ENCODE results near the gene ACTL8. TPM values are rescaled to one million over a fixed set of nuclear protein-coding genes. Genes with fewer than 3 reads are reported as not detected.

ACTL8 gene
- polyA plus RNA-seq, 1 donor (not counting 4 experiments of a cell fraction or from before 2014, with no cell fraction given), result not detected

- H3K36me3 ChIP-seq (ENCODE audit: control insufficient read depth in 2 of 2, extremely low read depth in 1 of 2, insufficient read depth in 2 of 2, low read length in 2 of 2), result no peaks in the 10 kb centered on the region
- H3K4me2 ChIP-seq (ENCODE audit: control insufficient read depth, extremely low read depth, insufficient read depth, low read depth, low read length), result no peak overlapping the region
- H3K27ac ChIP-seq (ENCODE audit: control insufficient read depth, insufficient read depth, low read length), result no peak overlapping the region
- no peak for TF ChIP-seq CTCF (optimal IDR thresholded peaks at IDR 0.05 in 1 of 3, IDR thresholded peaks at IDR 0.05 in 1 of 3, conservative IDR thresholded peaks at IDR 0.05 in 1 of 3; ENCODE audit: extremely low read depth in 1 of 3, insufficient read depth in 2 of 3, low read length in 3 of 3)
- no peak for TF ChIP-seq EZH2 (IDR thresholded peaks at IDR 0.05; ENCODE audit: low read length)
- no peaks in the 10 kb centered on the region for H3K79me2 ChIP-seq (ENCODE audit: control insufficient read depth, insufficient read depth, low read length)
- H3K4me1 ChIP-seq (ENCODE audit: control insufficient read depth, extremely low read depth, insufficient read depth, low read length), result no peaks in the 10 kb centered on the region
- no peaks in the 10 kb centered on the region for H3K9me3 ChIP-seq (ENCODE audit: control insufficient read depth, low read depth, low read length)
- H3K9me1 ChIP-seq (ENCODE audit: control insufficient read depth, extremely low read depth, insufficient read depth, low read length), result no peaks in the 10 kb centered on the region
- FAIRE-seq (no peak), DNase-seq (ENCODE audit: low read depth, low spot score) (no peak)
- no peak overlapping the region for H3K4me3 ChIP-seq (ENCODE audit: control insufficient read depth in 2 of 3, extremely low read depth in 1 of 3, insufficient read depth in 2 of 3, low read depth in 1 of 3, low read length in 3 of 3)
- no peak overlapping the region for H3K9ac ChIP-seq (ENCODE audit: control insufficient read depth, extremely low read depth, insufficient read depth, low read length)
- H4K20me1 ChIP-seq (ENCODE audit: control insufficient read depth, extremely low read depth, insufficient read depth, low read length), result no peaks in the 10 kb centered on the region
- no peak overlapping the region for H2AFZ ChIP-seq (ENCODE audit: control insufficient read depth, low read length)
- no peaks in the 10 kb centered on the region for H3K27me3 ChIP-seq (ENCODE audit: control insufficient read depth, extremely low read depth, insufficient read depth, low read length)
- dilution Hi-C loops (cut with MboI; ENCODE audit: extremely low pct_ligation_motif_present, low sequenced_read_pairs), result no loop called here
Observed at GRCh38 chr1:17723684-17724083, 31.4 kb upstream of the ACTL8 start.

- TF ChIP-seq EZH2 (IDR thresholded peaks at IDR 0.05; ENCODE audit: low read length) (no peak), CTCF (optimal IDR thresholded peaks at IDR 0.05 in 1 of 3, IDR thresholded peaks at IDR 0.05 in 1 of 3, conservative IDR thresholded peaks at IDR 0.05 in 1 of 3; ENCODE audit: extremely low read depth in 1 of 3, insufficient read depth in 2 of 3, low read length in 3 of 3) (no peak)
- FAIRE-seq (no peak), DNase-seq (ENCODE audit: low read depth, low spot score) (no peak)
- Histone ChIP-seq H3K4me1 (ENCODE audit: control insufficient read depth, extremely low read depth, insufficient read depth, low read length) (no peaks in the 10 kb centered on the region), H3K9me1 (ENCODE audit: control insufficient read depth, extremely low read depth, insufficient read depth, low read length) (no peaks in the 10 kb centered on the region), H3K27me3 (ENCODE audit: control insufficient read depth, extremely low read depth, insufficient read depth, low read length) (no peaks in the 10 kb centered on the region), H4K20me1 (ENCODE audit: control insufficient read depth, extremely low read depth, insufficient read depth, low read length) (no peaks in the 10 kb centered on the region), H3K4me3 (ENCODE audit: control insufficient read depth in 2 of 3, extremely low read depth in 1 of 3, insufficient read depth in 2 of 3, low read depth in 1 of 3, low read length in 3 of 3) (no peak overlapping the region), H3K27ac (ENCODE audit: control insufficient read depth, insufficient read depth, low read length) (no peak overlapping the region), H2AFZ (ENCODE audit: control insufficient read depth, low read length) (no peak overlapping the region), H3K9me3 (ENCODE audit: control insufficient read depth, low read depth, low read length) (no peaks in the 10 kb centered on the region), H3K9ac (ENCODE audit: control insufficient read depth, extremely low read depth, insufficient read depth, low read length) (no peak overlapping the region), H3K36me3 (ENCODE audit: control insufficient read depth in 2 of 2, extremely low read depth in 1 of 2, insufficient read depth in 2 of 2, low read length in 2 of 2) (no peaks in the 10 kb centered on the region), H3K4me2 (ENCODE audit: control insufficient read depth, extremely low read depth, insufficient read depth, low read depth, low read length) (no peak overlapping the region), H3K79me2 (ENCODE audit: control insufficient read depth, insufficient read depth, low read length) (no peaks in the 10 kb centered on the region)
- dilution Hi-C loops (cut with MboI; ENCODE audit: extremely low pct_ligation_motif_present, low sequenced_read_pairs), result no loop called here
Observed at GRCh38 chr1:17724150-17724549, 31.0 kb upstream of the ACTL8 start.

Measured in keratinocyte (primary cell).